Mucosa of rectum (tissue), 2 donors: ENCODE measurements around the gene PPP2R5E.
"Not testable (repeated sequence)": the region's sequence is repeated elsewhere in the genome, so short reads cannot be mapped to it uniquely, and the experiment has no call there.

ENCODE experiments used
- H3K27ac ChIP-seq, 2 donors: one replicate each; pipeline ENCODE4 v1.7.0; 2013; ENCODE audit warnings: inconsistent platforms in 2 of 2, low read depth in 2 of 2, low read length in 2 of 2
- H3K27me3 ChIP-seq, 2 donors: one replicate each; pipeline ENCODE4 v1.7.0; 2013; ENCODE audit warnings: low read length in 2 of 2; ENCODE audit not compliant: control insufficient read depth in 2 of 2, insufficient read depth in 2 of 2
- H3K36me3 ChIP-seq, 2 donors: one replicate each; pipeline ENCODE4 v1.7.0; 2013; ENCODE audit warnings: low read length in 2 of 2; ENCODE audit not compliant: control insufficient read depth in 2 of 2, insufficient read depth in 2 of 2
- H3K4me1 ChIP-seq, 2 donors: one replicate each; pipeline ENCODE4 v1.7.0; 2013; ENCODE audit warnings: low read length in 2 of 2, mild to moderate bottlenecking in 1 of 2; ENCODE audit not compliant: control insufficient read depth in 2 of 2, insufficient read depth in 2 of 2
- H3K4me3 ChIP-seq, 2 donors: one replicate each; pipeline ENCODE4 v1.7.0; 2013; ENCODE audit warnings: low read length in 2 of 2
- H3K9ac ChIP-seq, 2 donors: one replicate each; pipeline ENCODE4 v1.7.0; 2013; ENCODE audit warnings: low read length in 2 of 2, low read depth in 1 of 2, mild to moderate bottlenecking in 1 of 2
- H3K9me3 ChIP-seq, 2 donors: one replicate each; pipeline ENCODE4 v1.7.0; 2013; ENCODE audit warnings: low read length in 2 of 2; ENCODE audit not compliant: control insufficient read depth in 2 of 2
- donor health status: healthy.
- donor health status: Normal muscosa, but diverticular disease.

The PPP2R5E gene

DNA sequence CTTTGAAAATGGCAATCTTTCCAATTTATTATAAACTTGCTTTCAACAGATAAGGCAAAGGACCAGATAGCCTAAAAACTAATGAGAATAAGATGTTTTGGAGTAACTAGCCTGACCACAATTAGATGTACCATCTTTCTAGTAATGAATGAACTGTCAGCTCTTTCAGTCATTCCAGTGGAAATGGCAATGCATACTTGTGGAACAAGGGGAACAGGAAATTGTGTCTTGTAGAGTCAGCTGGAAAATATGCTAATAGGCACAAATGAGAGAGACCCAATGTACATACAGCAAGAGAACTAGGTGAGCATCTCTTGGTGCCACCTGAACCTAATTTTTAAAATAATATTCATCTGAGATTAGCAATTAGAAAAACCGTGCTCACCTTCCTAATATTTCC, 148.3 kb downstream of the PPP2R5E start:
- H3K9ac ChIP-seq = no peak overlapping the region
- H3K36me3 ChIP-seq = peaks cover 16 to 21% of the 10 kb centered on the region in 2 donors
- H3K9me3 ChIP-seq = no peaks in the 10 kb centered on the region
- peaks cover 0 to 10% of the 10 kb centered on the region in 2 donors for H3K4me1 ChIP-seq
- no peaks in the 10 kb centered on the region for H3K27me3 ChIP-seq
- no peak overlapping the region for H3K27ac ChIP-seq
- H3K4me3 ChIP-seq = no peak overlapping the region

DNA sequence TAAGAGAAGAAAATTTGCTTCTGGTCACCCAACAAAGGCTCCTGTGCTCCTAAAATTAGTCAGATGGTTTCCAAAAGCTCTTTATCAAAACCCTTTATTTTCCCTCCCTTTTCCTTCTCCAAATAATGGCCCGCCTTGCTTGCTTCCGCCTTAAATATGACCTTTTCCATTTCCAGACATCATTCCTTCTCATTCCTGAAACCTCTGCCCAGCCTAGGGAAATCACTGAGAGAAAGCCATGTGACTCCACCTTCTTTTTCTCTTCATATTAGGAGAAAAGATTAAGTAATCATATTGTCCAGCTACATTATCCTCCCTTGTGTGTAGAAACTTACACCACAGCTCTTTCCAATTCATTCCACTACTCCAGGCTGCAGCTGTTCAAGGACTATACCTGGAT, 148.7 kb downstream of the PPP2R5E start:
- no peaks in the 10 kb centered on the region for H3K27me3 ChIP-seq
- peaks cover 16 to 22% of the 10 kb centered on the region in 2 donors for H3K36me3 ChIP-seq
- H3K9ac ChIP-seq = no peak overlapping the region
- H3K4me1 ChIP-seq = peaks cover 0 to 10% of the 10 kb centered on the region in 2 donors
- H3K27ac ChIP-seq = no peak overlapping the region
- no peak overlapping the region for H3K4me3 ChIP-seq
- H3K9me3 ChIP-seq = no peaks in the 10 kb centered on the region

DNA sequence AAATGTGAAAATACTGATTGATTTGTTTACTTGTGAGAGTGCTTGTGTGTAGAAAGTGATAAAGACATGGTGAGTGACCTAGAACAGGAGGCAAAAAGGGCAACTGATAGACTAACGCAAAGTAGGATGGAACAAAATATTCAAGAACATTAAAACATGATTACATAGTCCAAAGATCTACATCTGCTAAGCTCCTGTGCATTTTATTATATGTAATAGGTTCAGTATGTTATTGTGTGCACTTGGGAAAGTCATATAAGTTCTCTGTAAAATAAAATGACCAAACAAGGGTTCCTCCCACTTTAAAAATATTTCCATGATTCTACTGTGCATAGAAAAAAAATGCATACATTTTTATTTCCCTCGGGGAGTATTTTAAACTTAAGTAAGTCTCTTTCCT, 150.2 kb downstream of the PPP2R5E start:
- Histone ChIP-seq H3K27me3 (no peaks in the 10 kb centered on the region), H3K27ac (no peak overlapping the region), H3K9ac (no peak overlapping the region), H3K4me1 (peaks cover 0 to 10% of the 10 kb centered on the region in 2 donors), H3K36me3 (peaks cover 19 to 22% of the 10 kb centered on the region in 2 donors), H3K4me3 (no peak overlapping the region), H3K9me3 (no peaks in the 10 kb centered on the region)

DNA sequence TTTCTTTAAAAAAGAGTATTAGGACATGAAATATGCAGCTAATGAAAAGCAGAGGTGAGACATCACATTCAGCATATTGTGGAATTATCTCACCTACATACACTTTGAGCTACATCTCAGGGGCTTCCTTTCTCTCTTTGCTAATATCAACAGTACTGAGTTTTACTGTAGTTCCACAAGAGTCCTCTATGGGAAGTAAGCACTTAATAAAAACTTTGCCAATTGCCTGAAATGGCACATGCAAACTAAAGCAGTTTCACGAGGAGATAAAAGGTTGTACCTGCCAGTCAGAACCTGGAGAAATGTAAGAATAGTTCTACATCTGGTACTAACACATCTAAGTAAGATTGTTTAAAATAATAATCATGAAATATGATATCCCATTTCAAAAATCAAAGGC, 150.9 kb downstream of the PPP2R5E start:
- H3K27ac ChIP-seq = no peak overlapping the region
- no peak overlapping the region for H3K9ac ChIP-seq
- H3K36me3 ChIP-seq = peaks cover 24 to 25% of the 10 kb centered on the region in 2 donors
- H3K4me3 ChIP-seq = no peak overlapping the region
- H3K27me3 ChIP-seq = no peaks in the 10 kb centered on the region
- H3K4me1 ChIP-seq = peaks cover 0 to 12% of the 10 kb centered on the region in 2 donors
- H3K9me3 ChIP-seq = no peaks in the 10 kb centered on the region

DNA sequence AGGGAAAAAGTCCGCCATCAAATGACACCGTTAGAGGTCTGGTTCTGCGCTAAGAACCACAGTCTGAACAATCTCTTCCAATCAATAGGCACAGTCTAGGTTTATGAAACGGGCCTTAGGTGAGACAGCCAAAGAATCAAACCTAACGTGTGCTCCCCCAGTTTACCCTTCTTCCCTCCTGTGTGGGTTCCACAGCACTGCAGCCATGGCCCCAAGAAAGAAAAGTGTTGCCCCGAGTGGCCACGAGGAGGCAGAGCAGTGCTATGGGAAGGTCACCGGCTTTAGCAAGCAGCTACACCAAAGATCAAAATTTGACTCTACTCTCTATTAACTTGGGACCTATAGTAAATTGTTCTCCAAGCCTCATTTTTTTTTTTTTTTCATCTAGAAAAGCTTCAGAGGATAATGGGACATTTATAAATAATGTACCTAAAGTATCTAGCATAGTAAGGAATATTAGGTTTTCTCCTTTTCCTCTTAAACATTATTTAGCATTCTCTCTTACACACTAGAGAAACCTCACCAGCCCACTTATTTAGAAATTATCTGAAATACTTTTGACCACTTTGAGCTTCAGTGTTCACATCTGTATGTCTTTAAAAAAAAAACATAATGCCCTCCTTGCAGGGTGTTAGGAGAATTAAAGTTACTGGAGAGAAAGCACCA, 154.3 kb downstream of the PPP2R5E start:
- H3K9ac ChIP-seq = no peak overlapping the region
- no peaks in the 10 kb centered on the region for H3K27me3 ChIP-seq
- H3K4me1 ChIP-seq = peaks cover 0 to 6% of the 10 kb centered on the region in 2 donors
- H3K4me3 ChIP-seq = no peak overlapping the region
- H3K27ac ChIP-seq = no peak overlapping the region
- no peaks in the 10 kb centered on the region for H3K9me3 ChIP-seq
- peaks cover 20 to 35% of the 10 kb centered on the region in 2 donors for H3K36me3 ChIP-seq

DNA sequence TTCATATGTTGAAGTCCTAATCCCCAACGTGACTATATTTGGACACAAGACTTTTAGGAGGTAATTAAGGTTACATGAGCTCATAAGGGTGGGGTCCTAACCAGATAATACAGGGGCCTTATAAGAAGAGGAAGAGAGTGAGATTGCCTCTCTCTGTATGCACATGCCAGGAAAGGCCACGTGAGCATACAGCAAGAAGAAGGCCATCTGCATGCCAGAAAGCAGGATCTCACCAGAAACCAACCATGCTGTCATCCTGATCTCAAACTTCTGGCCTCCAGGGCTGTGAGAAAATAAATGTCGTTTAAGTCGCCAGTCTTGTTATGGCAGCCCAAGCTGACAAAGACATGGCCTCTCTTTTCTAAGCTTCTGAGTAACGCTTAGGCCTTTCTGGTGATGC, 155.5 kb downstream of the PPP2R5E start:
- Histone ChIP-seq H3K27me3 (no peaks in the 10 kb centered on the region), H3K9me3 (no peaks in the 10 kb centered on the region), H3K27ac (no peak overlapping the region), H3K9ac (no peak overlapping the region), H3K36me3 (peaks cover 23 to 43% of the 10 kb centered on the region in 2 donors), H3K4me3 (no peak overlapping the region), H3K4me1 (peaks cover 0 to 3% of the 10 kb centered on the region in 2 donors)

DNA sequence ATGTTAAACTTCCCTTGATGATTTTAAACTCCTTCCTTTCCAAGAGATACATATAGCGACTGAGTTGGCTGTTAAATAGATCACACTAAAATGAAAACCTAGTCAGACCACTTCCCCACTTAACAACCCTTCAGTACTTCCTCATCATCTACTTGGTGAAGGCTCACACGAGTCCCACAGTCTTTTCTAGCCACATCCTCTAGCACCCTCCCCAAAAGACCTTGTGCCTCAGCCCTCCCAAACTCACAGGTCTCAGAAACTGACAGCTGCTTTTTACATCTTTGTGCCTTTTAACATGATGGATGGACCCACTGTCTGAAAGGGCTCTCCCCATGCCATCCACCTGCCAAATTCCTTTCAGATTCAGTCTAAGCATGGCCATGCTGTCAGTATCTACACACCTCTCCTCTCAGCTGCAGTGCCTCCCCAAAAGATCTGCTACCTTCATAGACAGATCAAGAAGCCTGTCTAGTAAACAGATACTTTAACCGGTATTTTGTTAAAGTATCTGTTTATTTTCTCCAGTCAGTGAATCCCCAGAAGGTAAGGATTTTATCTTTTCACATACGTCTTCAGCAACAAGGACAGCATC, 159.3 kb downstream of the PPP2R5E start:
- Histone ChIP-seq H3K9ac (no peak overlapping the region), H3K36me3 (peaks cover 22 to 46% of the 10 kb centered on the region in 2 donors), H3K27me3 (no peaks in the 10 kb centered on the region), H3K9me3 (no peaks in the 10 kb centered on the region), H3K4me3 (no peak overlapping the region), H3K27ac (no peak overlapping the region), H3K4me1 (peaks cover 0 to 2% of the 10 kb centered on the region in 2 donors)

DNA sequence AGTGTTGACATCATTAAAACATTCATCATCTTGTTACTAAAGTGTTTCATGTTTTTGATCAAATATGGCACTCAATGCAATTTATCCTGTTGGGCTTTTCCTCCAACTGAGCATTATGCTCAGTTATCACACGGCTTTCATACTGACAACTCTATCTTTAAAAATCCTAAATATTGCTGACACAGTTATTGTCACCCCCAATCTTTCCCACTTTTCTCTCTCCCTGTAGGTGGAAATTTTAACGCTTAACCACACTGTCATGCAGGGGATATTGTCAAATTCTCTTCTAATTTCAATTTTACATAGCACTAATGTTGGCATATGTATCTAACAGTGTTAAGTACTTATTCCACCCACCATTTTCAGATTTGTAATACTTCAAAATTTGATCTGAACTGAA, 164.7 kb downstream of the PPP2R5E start:
- Histone ChIP-seq H3K4me1 (no peaks in the 10 kb centered on the region), H3K27ac (no peak overlapping the region), H3K9ac (no peak overlapping the region), H3K9me3 (no peaks in the 10 kb centered on the region), H3K4me3 (no peak overlapping the region), H3K27me3 (no peaks in the 10 kb centered on the region), H3K36me3 (peaks cover 18 to 27% of the 10 kb centered on the region in 2 donors)

DNA sequence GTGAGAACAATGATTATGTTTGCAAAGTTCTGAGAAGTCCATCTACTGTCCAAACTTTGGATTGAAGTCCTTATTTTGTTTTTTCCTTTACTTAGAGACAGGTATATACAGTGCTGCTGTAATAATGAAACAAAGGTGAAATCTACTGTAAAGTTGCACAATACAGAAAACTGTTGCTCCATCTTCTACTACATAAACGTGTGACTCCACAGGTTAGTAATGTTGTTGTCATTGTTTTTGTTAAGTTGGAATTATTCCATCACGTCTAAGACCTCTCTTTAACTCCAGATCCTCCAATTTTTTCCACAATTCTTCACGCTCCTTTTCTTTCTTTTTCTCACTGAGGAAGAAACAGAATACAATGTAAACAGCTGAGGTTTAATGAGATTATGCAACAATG, 167.4 kb downstream of the PPP2R5E start:
- H3K27ac ChIP-seq = no peak overlapping the region
- H3K9me3 ChIP-seq = no peaks in the 10 kb centered on the region
- H3K9ac ChIP-seq = no peak overlapping the region
- H3K27me3 ChIP-seq = no peaks in the 10 kb centered on the region
- H3K36me3 ChIP-seq = peaks cover 10 to 12% of the 10 kb centered on the region in 2 donors
- H3K4me3 ChIP-seq = no peak overlapping the region
- H3K4me1 ChIP-seq = no peaks in the 10 kb centered on the region

DNA sequence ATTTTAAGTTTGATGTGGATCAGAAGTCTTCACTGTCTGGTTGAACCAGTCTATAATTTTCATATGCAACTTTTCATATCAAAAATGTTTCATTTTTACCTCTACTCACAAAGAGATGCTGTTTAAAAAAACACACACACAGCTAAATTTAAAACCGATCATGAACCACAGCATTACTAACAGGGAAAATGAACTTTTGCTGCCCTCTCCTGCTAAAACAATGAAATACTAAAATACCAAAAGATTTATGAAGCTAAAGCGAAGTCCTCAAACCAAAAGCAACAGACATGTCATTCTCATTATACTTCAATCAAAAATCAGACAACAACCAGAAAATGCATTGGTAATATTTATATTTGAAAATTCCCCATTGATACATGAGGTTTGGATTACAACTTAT, 171.6 kb downstream of the PPP2R5E start:
- H3K4me3 ChIP-seq, H3K27me3 ChIP-seq, H3K27ac ChIP-seq, H3K4me1 ChIP-seq, H3K9ac ChIP-seq, H3K9me3 ChIP-seq: not testable (repeated sequence)
- H3K36me3 ChIP-seq = peaks cover 8 to 10% of the 10 kb centered on the region in 2 donors
